ENCODE results near the gene C10orf120.

The C10orf120 gene

GRCh38 chr10:122658356-122659049, 41.1 kb downstream of the C10orf120 start:
- no peak for DNase-seq

DNA sequence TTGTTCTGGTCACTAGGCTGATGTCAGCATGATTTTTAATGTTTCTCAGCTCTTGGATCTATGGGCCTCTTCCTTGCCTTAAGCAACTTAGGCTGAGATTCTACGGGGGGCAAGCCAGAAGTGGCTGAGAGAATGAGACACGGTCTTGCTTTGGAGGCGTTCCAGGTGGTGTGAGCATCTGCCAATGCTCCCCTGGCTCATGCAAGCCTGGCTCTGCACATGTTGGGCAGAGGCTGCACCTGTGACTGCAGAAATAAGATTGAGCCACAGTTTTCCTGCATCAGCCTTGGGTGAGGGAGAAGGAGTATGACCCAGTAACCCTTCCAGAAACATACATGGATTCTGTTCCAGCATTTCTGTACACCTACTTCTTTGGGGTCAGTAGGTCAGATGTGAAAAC, 41.9 kb downstream of the C10orf120 start:
- no peak for DNase-seq

DNA sequence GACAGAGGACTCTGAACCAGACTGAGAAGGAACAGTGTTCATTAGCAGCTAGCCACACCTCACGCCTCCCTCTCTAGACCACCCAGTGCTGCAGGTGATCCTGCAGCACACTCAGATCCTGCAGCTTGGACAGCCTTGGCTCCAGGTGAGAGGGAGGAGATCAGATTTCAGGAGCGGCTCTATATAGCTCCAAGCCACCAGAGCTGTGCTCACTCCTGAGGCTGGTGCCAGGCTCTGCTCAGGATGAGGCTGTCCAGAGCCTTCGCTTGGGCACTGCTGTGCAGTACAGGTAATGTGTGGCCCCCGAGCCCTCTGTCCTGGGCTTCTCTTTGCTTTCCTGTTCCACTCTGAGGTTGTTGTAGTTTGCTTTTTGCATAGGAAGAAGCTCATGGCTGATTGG, 42.4 kb downstream of the C10orf120 start:
- no peak for DNase-seq

DNA sequence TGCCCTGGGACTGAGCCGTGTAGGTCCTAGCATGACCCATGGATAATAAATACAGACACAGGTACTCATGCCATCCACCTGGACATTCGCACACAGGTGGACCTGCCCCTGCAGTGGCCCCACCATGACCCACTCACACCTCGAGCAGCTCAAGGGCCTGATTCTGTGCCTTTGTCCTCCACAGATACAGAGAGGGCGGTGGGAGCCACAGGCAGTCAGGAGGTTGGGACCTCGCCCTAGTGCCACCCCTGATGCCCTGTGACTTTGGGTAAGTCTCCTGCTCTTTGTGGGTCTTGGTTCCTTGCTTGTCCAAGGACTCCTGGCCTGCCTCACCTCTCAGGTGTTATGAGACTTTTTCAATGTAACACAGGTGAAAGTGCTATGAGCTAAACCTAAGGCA, 42.9 kb downstream of the C10orf120 start:
- DNase-seq: no peak

DNA sequence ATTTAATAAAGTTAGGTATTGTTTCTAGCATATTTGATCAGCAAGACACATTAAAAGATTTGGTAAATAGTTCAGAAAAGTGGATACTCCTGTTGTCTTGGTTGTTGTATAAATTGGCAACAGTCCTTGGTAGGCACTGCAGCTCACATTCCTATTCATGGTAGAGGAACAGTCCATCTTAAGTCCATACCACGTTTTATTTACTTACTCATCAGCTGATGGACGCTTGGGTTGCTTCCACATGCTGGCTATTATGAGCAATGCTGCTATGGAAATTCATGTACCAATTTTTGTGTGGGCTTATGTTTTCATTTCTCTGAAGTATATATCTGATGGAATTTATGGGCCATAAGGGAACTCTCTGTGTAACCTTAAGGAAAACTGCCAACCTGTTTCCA, 43.3 kb downstream of the C10orf120 start:
- DNase-seq: no peak

- DNase-seq: no peak
These were observed 43.9 kb downstream of the C10orf120 start for GRCh38 chr10:122655524-122656307.

- DNase-seq: no peak
These were observed 49.3 kb downstream of the C10orf120 start for GRCh38 chr10:122650331-122650730.

DNA sequence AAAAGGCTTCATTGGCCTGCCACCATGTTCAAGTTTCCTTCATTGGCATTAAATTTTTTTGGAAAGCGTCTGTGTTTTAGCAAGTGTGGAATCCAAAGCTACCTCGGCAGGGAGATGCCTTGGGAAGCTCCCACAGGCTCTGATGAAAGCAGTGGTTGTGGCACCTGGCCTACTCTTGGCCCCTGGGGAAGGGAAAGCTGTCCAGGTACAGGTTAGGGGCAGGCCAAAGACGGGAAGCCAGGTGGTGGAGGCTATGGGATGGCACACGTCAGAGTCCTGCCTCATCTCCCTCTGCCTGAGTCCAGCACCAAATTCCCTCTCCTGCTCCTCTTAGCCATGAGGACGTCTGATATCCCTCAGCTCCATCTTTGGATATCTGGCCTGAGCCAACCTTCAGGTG, 49.7 kb downstream of the C10orf120 start:
- DNase-seq: no peak

DNA sequence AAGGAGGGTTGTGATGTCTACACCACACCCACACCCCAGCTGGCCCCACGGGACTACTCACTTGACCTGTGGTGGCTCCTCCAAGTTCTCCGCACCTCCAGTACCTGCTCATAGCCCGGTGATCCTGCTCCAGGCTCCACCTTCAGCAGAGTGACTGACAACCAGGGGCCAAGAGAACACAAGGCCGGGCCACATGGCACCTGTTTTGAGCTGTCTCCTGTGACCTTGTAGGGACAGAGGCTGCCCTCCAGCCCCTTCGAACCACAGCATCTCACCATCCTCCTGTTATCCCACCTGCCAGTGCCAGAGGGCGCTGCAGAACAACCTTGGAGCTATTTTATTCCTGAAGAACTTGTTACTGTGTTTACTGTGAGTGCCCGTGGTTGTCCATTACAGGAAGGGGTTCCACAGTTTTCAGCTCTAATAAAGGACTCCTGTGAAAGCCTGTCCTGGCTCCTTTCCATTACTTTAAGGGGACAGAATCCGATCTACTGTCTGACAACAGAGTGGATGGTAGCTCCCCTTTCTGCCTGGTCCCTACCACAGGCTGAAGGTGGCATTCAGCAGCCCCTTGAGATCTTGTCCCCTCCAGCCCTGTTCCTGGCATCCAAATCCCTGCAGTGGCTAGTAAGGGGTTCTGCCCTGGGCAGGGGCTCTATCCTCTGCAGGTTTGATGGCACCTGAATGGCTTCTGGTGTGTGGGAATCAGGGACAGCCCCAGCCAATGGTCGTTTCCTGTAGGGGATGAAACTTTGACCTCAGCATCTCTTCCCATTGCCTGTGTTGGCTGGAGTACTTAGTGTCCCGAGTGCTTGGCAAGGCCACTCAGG, 50.8 kb downstream of the C10orf120 start:
- DNase-seq: no peak
